AG04450 (cell line): Measurements from ENCODE around the gene HSPG2. TPM values are rescaled to one million over a fixed set of nuclear protein-coding genes. Genes with fewer than 3 reads are reported as not detected.

Experiments
- CTCF ChIA-PET: fragments of 300-600, 350-600 bp; formaldehyde crosslinking; extraction: SDS; loops from one replicate; lab custom pipeline; 2022; ENCODE audit warnings: antibody characterized with exemption, inconsistent platforms; lab: Charles Lee
- POLR2A ChIA-PET: fragments of 350-600 bp; formaldehyde crosslinking; extraction: SDS; loops from one replicate; lab custom pipeline; 2021; ENCODE audit warnings: antibody characterized with exemption, inconsistent platforms; lab: Yijun Ruan, JAX
- DNase-seq: peaks from one replicate; pipeline ENCODE4 v3.0.0-alpha.2; 2011; ENCODE audit warnings: low read depth, low spot score
- H3K27ac ChIP-seq: one replicate; pipeline ENCODE4 v1.5.1; 2012; ENCODE audit warnings: low read depth, low read length, control low read depth
- H3K27me3 ChIP-seq: one replicate; pipeline ENCODE4 v1.6.0; 2012; ENCODE audit warnings: low read length; ENCODE audit not compliant: control insufficient read depth, insufficient read depth
- H3K4me3 ChIP-seq: 2 replicates; pipeline ENCODE4 v1.5.1; 2011; ENCODE audit warnings: mild to moderate bottlenecking, low read depth, low read length, control low read depth
- H3K9me3 ChIP-seq: 2 replicates; pipeline ENCODE4 v1.5.1; 2012; ENCODE audit warnings: low read length; ENCODE audit not compliant: control insufficient read depth, insufficient read depth
- polyA plus RNA-seq: library from polyadenylated mRNA; depleted of rRNA; stranded (reverse); fragments of >200 nt; gene quantifications from 2 replicates; pipeline ENCODE4 v1.2.3, GENCODE V29; 2011
- TF ChIP-seq, protein P1 (sequence below): IDR thresholded peaks from 2 replicates; pipeline ENCODE4 v1.5.1; 2011; ENCODE audit warnings: low read depth, low read length, control low read depth, inconsistent platforms

HSPG2 gene
- polyA plus RNA-seq, 1 experiment: 9.7 TPM

DNA sequence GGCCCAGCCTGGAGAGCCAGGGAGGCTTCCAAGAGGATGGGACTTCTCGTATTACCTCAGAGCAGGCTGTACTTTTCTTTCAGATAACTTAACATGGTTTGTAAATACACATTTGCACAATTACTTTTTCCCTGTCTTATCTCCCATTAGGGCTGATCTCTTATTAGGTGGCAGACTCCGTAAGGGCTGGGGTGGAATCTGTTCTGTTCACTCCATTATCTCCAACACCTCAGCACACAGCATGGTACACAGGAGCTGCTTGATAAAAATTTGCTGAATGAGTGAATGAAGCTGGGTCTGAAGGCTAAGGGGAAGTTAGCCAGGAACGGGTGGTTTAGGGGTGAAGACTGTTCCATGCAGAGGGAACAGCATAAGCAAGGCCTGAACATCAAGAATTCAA lies 76.1 kb downstream of the HSPG2 start:
- POLR2A ChIA-PET: no interaction called here
- CTCF ChIA-PET: interaction anchor here (0.6 kb wide), 2 partner anchors 23 to 105 kb away, joined by 3 to 4 read pairs; no protein-coding TSS in a partner anchor
- TF ChIP-seq, protein P1, sequence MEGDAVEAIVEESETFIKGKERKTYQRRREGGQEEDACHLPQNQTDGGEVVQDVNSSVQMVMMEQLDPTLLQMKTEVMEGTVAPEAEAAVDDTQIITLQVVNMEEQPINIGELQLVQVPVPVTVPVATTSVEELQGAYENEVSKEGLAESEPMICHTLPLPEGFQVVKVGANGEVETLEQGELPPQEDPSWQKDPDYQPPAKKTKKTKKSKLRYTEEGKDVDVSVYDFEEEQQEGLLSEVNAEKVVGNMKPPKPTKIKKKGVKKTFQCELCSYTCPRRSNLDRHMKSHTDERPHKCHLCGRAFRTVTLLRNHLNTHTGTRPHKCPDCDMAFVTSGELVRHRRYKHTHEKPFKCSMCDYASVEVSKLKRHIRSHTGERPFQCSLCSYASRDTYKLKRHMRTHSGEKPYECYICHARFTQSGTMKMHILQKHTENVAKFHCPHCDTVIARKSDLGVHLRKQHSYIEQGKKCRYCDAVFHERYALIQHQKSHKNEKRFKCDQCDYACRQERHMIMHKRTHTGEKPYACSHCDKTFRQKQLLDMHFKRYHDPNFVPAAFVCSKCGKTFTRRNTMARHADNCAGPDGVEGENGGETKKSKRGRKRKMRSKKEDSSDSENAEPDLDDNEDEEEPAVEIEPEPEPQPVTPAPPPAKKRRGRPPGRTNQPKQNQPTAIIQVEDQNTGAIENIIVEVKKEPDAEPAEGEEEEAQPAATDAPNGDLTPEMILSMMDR: no peak

GRCh38 chr1:21859669-21860179 lies 77.4 kb downstream of the HSPG2 start:
- ChIA-PET CTCF (no interaction called here), POLR2A (no interaction called here)
- Histone ChIP-seq H3K9me3 (peaks cover 10% of the 10 kb centered on the region), H3K4me3 (no peak overlapping the region), H3K27ac (no peak overlapping the region), H3K27me3 (no peaks in the 10 kb centered on the region)
- no peak for DNase-seq
- TF ChIP-seq, protein P1: no peak

More for the DNA sequence above, 76.1 kb downstream of the HSPG2 start:
- Histone ChIP-seq H3K4me3 (no peak overlapping the region), H3K9me3 (peaks cover 10% of the 10 kb centered on the region), H3K27me3 (no peaks in the 10 kb centered on the region), H3K27ac (no peak overlapping the region)
- DNase-seq: no peak

DNA sequence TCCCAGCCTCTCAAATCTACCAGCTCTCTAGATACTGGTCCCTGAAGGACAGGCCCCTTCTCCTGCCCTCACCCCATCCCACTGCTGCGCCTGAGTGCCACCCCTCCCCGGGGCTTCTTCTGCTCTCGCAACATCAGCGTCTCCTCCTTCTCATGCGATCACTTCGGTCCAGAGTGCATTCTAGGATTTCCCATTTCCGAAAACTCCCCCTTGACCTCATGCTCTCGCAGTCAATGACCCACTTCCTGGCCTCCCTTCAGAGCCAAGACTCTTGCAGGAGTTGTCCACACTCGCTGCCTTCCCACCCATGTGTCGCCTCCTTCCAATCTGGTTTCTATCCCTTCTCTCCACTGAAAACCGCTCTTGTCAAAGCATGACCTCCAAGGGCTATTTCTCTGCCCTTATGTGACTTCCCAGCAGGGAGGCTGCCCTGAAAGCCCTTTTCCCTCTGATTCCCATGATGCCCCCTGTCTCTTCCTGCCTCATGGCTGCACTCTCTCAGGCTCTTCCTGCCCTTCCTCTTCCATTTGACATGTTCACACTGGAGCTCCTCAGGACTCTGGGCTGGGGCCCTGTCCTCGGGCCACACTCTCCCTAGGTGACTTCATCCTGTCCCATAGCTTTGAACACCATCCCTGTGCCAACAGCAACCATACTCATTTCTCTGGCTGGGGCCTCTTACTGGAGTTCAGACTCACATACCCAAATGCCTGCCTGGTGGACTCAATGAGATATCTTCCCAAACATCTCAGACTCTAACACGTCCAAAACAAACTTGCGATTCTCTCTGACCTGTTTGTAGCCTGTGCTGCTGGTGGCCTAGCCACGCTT lies 79.1 kb downstream of the HSPG2 start:
- TF ChIP-seq, protein P1: no peak
- no peaks in the 10 kb centered on the region for H3K27me3 ChIP-seq
- H3K4me3 ChIP-seq: no peak overlapping the region
- DNase-seq: no peak
- no peak overlapping the region for H3K27ac ChIP-seq
- CTCF ChIA-PET: no interaction called here
- peaks cover 10% of the 10 kb centered on the region for H3K9me3 ChIP-seq
- POLR2A ChIA-PET: no interaction called here

DNA sequence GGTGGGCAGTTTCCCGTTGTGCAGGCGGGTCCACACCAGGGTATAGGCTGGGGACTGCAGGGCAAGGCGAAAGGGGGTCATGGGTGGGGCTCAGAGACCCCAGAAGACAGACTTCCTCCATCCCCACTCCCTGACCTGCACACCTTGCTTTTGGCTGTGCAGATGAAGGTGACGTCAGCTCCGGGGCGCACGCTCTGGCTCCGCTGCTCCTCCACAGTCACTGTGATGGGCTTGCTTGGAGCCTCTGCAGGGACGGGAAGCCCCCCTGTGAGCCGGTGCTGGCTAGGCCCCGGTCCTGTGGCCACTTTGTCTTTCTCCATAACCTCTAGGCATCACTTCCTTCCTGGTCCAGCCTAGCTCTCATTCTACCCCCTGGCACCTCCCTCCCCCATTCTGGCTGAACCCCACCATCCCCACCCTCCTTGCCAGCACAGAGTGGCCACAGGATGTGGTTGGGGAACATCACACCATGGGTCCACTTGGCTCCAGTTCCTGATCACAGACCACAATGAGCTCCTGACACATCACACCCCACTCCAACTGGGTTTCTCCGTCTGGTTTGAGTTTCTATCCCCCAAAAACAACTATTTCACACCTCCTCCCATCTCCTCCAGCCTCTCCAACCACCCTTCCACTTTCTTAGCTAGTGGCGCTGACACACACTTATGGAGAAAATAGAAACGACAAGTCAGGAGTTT lies 79.8 kb downstream of the HSPG2 start:
- no peak for DNase-seq
- POLR2A ChIA-PET: no interaction called here
- CTCF ChIA-PET: no interaction called here
- Histone ChIP-seq H3K27ac (no peak overlapping the region), H3K27me3 (no peaks in the 10 kb centered on the region), H3K4me3 (no peak overlapping the region), H3K9me3 (peaks cover 10% of the 10 kb centered on the region)
- TF ChIP-seq, protein P1: no peak
